Measurements from ENCODE around the gene KCNQ1. TPM values are rescaled to one million over a fixed set of nuclear protein-coding genes. Genes with fewer than 3 reads are reported as not detected.

Gene KCNQ1
- total RNA-seq, 4 donors from 2014 or later: 5.6 to 46.8 (median 24.6) TPM

DNA sequence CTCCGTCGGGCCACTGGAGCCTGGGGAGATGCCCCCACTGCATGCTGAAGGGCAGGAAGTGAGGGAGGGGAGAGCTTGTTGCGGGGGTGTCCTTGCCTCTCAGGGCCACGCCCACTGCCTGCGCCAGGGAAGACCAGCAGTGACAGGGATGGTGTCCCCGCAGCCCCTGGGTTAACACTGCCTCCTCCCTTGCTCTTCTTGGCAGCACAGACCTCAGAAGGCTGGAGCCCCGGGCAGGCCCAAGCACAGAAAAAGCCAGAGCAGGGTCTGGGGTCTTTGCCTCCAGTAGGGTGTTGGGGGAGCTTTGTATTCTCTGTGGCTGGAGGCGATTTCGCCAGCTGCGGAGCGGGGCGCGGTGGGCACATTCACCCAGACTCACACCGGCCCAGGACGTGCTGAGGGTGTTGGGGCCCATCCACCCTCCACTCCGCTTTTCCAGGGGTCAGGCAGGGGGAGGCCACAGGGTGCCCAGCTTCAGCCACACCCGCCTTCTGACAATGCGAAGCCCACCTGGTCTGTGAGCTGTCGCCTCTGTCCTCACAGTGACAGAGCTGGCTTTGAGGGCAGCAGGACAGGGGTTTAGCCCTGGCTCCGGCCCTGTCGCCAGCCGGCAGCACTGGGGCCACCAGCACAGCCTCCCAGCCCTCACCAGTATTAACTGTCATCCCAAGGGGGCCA is 357.0 kb downstream of the KCNQ1 start:
- in situ Hi-C loops (cut with MboI; ENCODE audit: low pct_ligation_motif_present in 1 of 4, low pct_unique_long_range_greater_than_20kb in 1 of 4, low sequenced_read_pairs in 3 of 4): no loop called here
- TF ChIP-seq, protein P1, sequence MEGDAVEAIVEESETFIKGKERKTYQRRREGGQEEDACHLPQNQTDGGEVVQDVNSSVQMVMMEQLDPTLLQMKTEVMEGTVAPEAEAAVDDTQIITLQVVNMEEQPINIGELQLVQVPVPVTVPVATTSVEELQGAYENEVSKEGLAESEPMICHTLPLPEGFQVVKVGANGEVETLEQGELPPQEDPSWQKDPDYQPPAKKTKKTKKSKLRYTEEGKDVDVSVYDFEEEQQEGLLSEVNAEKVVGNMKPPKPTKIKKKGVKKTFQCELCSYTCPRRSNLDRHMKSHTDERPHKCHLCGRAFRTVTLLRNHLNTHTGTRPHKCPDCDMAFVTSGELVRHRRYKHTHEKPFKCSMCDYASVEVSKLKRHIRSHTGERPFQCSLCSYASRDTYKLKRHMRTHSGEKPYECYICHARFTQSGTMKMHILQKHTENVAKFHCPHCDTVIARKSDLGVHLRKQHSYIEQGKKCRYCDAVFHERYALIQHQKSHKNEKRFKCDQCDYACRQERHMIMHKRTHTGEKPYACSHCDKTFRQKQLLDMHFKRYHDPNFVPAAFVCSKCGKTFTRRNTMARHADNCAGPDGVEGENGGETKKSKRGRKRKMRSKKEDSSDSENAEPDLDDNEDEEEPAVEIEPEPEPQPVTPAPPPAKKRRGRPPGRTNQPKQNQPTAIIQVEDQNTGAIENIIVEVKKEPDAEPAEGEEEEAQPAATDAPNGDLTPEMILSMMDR (IDR thresholded peaks at IDR 0.05): no peak
- TF ChIP-seq EP300 (IDR thresholded peaks at IDR 0.05; ENCODE audit: low read depth): no peak
- no peak for TF ChIP-seq POLR2A (IDR thresholded peaks at IDR 0.05)
- TF ChIP-seq POLR2AphosphoS5 (IDR thresholded peaks at IDR 0.05): no peak
- peak; percentile 8 for DNase-seq
- peaks cover 3 to 9% (median 5%) of the 10 kb centered on the region in 4 donors for H3K4me1 ChIP-seq
- H3K4me3 ChIP-seq: no peak overlapping the region
- no peaks in the 10 kb centered on the region for H3K36me3 ChIP-seq
- no peaks in the 10 kb centered on the region for H3K9me3 ChIP-seq
- no peaks in the 10 kb centered on the region for H3K27me3 ChIP-seq
- intact Hi-C loops (cut with DNase I; ENCODE audit: low total_unique reads): no loop called here
- no peak overlapping the region for H3K27ac ChIP-seq
- WGBS, 2 donors (ENCODE audit: low coverage in 1 of 2): 95% methylated on average over 21 of the region's 22 CpGs; no CpG with 5 or more reads in 1 of the 2 donors

DNA sequence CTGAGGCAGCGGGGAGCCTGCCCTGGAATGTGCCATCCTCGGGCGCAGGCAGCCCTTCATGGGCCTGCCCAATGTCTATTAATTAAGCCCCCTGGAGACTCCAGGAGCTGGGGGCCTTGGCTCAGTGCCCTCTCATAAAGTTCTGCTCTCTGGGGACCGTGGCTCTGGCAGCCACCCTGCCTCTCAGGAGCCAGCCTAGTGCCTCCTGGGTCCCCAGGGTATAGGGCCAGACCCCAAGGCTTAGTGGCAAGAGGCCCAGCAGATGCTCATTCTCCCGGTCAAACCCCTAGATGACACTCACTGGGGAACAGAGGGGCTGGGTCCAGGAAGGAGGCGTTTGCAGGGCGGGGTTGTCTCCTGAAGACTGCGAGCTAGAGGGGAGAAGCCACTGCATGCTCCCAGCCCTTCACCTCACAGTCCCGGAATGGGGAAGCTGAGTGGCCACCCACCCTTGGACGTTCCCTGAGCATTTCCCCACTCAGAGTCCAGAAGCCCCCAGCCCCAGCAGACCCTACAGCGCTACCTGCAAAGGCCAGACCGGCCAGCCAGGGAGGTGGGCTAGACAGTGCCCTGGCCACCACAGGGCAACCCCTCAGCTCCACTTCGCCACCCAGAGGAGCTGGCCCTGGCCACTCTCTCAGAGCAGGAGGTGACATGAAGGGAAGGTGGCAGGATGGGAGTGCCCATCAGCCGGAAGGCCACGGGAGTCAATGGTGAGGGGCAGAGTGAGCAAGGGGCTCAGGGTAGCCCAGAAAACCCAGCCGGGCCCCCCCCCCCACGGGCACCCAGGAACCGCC is 357.8 kb downstream of the KCNQ1 start:
- TF ChIP-seq EP300 (IDR thresholded peaks at IDR 0.05; ENCODE audit: low read depth) (no peak), POLR2AphosphoS5 (IDR thresholded peaks at IDR 0.05) (no peak), POLR2A (IDR thresholded peaks at IDR 0.05) (no peak)
- TF ChIP-seq, protein P1 (IDR thresholded peaks at IDR 0.05): no peak
- Histone ChIP-seq H3K9me3 (no peaks in the 10 kb centered on the region), H3K4me1 (peaks cover 9 to 15% (median 13%) of the 10 kb centered on the region in 4 donors), H3K36me3 (no peaks in the 10 kb centered on the region), H3K27ac (no peak overlapping the region), H3K4me3 (no peak overlapping the region), H3K27me3 (no peaks in the 10 kb centered on the region)
- peak; percentile 4 for DNase-seq
- in situ Hi-C loops (cut with MboI; ENCODE audit: low pct_ligation_motif_present in 1 of 4, low pct_unique_long_range_greater_than_20kb in 1 of 4, low sequenced_read_pairs in 3 of 4): no loop called here
- 85% methylated on average over 15 of the region's 18 CpGs; no CpG with 5 or more reads in 1 of the 2 donors for WGBS, 2 donors (ENCODE audit: low coverage in 1 of 2)
- intact Hi-C loops (cut with DNase I; ENCODE audit: low total_unique reads): no loop called here

DNA sequence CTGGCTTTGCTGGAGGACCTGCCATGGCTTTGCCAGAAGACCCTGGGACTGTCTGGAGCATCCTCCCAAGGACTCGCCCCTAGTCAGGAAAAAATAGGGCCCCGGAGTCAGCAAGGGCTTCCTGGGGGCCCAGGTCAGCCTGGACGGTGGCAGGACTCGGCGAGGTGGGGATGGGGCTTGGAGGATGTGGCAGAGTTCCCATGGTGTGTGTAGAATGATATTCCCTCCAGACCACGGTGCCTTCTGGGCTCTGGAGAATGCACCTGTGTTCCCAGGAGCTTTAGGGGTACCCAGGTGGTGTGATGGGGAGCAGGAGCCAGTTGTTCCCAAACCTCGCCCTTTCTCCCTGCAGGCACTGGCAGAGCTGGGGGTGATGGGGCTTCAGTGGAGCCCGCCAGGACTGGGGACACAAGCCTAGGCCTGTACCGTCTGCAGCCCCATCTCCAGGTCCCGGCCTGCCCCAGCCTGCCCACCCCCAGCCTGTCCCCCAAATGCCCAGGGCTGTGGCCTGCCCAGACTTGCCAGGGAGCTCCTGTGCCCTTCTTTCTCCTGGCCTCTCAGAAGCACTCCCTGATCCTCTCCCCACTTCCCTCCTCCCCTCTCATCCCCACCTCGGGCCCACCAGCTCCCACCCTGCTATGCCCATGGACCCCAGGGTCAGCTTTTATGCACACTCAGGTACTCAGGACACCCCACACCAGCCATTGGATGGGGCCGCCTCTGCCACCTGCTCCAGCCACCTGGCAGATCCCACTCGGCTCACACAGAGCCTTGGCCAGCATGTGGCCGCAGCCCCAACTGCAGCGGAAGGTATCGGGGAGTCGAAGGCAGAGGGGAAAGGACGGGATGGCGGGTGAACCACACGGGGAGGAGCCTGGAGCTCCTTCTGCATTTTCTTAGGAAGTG is 358.6 kb downstream of the KCNQ1 start:
- Histone ChIP-seq H3K4me1 (peaks cover 18 to 23% (median 18%) of the 10 kb centered on the region in 4 donors), H3K27me3 (no peaks in the 10 kb centered on the region), H3K9me3 (no peaks in the 10 kb centered on the region), H3K36me3 (no peaks in the 10 kb centered on the region), H3K4me3 (no peak overlapping the region), H3K27ac (no peak overlapping the region)
- intact Hi-C loops (cut with DNase I; ENCODE audit: low total_unique reads) (no loop called here), in situ Hi-C loops (cut with MboI; ENCODE audit: low pct_ligation_motif_present in 1 of 4, low pct_unique_long_range_greater_than_20kb in 1 of 4, low sequenced_read_pairs in 3 of 4) (no loop called here)
- DNase-seq: peak; percentile 4
- 92 to 93% methylated on average over 3 to 20 of the region's 20 CpGs for WGBS, 2 donors (ENCODE audit: low coverage in 1 of 2)
- TF ChIP-seq EP300 (IDR thresholded peaks at IDR 0.05; ENCODE audit: low read depth) (no peak), POLR2AphosphoS5 (IDR thresholded peaks at IDR 0.05) (no peak), POLR2A (IDR thresholded peaks at IDR 0.05) (no peak)
- TF ChIP-seq, protein P1 (IDR thresholded peaks at IDR 0.05): no peak
